IgD-negative memory B cell (primary cell): Measurements from ENCODE around the gene ZNF438. TPM values are rescaled to one million over a fixed set of nuclear protein-coding genes. Genes with fewer than 3 reads are reported as not detected.
A peak's percentile ranks its signal among the peaks of the same experiment; 100 is the strongest.
"Not testable (repeated sequence)": the region's sequence is repeated elsewhere in the genome, so short reads cannot be mapped to it uniquely, and the experiment has no call there.

Experiments
- H3K27ac Mint-ChIP-seq, 3 donors: one replicate each; pipeline ENCODE4 v1.8.0; 2020 to 2022; ENCODE audit warnings: mild to moderate bottlenecking in 3 of 3, mixed read lengths in 3 of 3, moderate library complexity in 1 of 3
- H3K27me3 Mint-ChIP-seq: one replicate; pipeline ENCODE4 v1.8.0; 2021; ENCODE audit warnings: mixed read lengths
- H3K36me3 Mint-ChIP-seq: one replicate; pipeline ENCODE4 v1.8.0; 2020; ENCODE audit warnings: mild to moderate bottlenecking, mixed read lengths
- H3K4me1 Mint-ChIP-seq, 3 donors: one replicate each; pipeline ENCODE4 v1.8.0; 2020 to 2022; ENCODE audit warnings: mixed read lengths in 3 of 3, mild to moderate bottlenecking in 1 of 3
- H3K4me3 Mint-ChIP-seq, 4 donors: one replicate each; pipeline ENCODE4 v1.8.0; 2020 to 2022; ENCODE audit warnings: mild to moderate bottlenecking in 4 of 4, mixed read lengths in 4 of 4, moderate library complexity in 3 of 4
- H3K9me3 Mint-ChIP-seq, 3 donors: one replicate each; pipeline ENCODE4 v1.8.0; 2020 to 2021; ENCODE audit warnings: mixed read lengths in 3 of 3, mild to moderate bottlenecking in 1 of 3
- polyA plus RNA-seq: library from polyadenylated mRNA; unstranded; fragments of 300-500 nt; fragmentation: Illumina TruSeq; gene quantifications from one replicate; pipeline ENCODE4 v1.2.3, GENCODE V29; 2021

The ZNF438 gene
- polyA plus RNA-seq, 1 donor from 2014 or later, result 4.0 TPM

GRCh38 chr10:30992681-30993080, 39.0 kb downstream of the ZNF438 start:
- H3K4me3 Mint-ChIP-seq, result no peak overlapping the region
- H3K9me3 Mint-ChIP-seq, result peaks cover 4 to 11% (median 10%) of the 10 kb centered on the region in 3 donors
- H3K36me3 Mint-ChIP-seq, result no peaks in the 10 kb centered on the region
- H3K27me3 Mint-ChIP-seq, result no peaks in the 10 kb centered on the region
- H3K4me1 Mint-ChIP-seq, result peaks cover under 1 to 12% (median 7%) of the 10 kb centered on the region in 3 donors
- H3K27ac Mint-ChIP-seq, result no peak overlapping the region

GRCh38 chr10:30991647-30992011, 40.0 kb downstream of the ZNF438 start:
- H3K36me3 Mint-ChIP-seq, result no peaks in the 10 kb centered on the region
- no peaks in the 10 kb centered on the region for H3K27me3 Mint-ChIP-seq
- peaks cover 4 to 9% (median 8%) of the 10 kb centered on the region in 3 donors for H3K9me3 Mint-ChIP-seq
- peaks cover 0 to 5% (median 3%) of the 10 kb centered on the region in 3 donors for H3K4me1 Mint-ChIP-seq
- H3K4me3 Mint-ChIP-seq, result no peak overlapping the region
- no peak overlapping the region for H3K27ac Mint-ChIP-seq

GRCh38 chr10:30990971-30991646, 40.6 kb downstream of the ZNF438 start:
- H3K9me3 Mint-ChIP-seq, result peaks cover 4 to 8% (median 6%) of the 10 kb centered on the region in 3 donors

GRCh38 chr10:30990351-30990750, 41.3 kb downstream of the ZNF438 start:
- H3K9me3 Mint-ChIP-seq, result peaks cover 4 to 6% (median 5%) of the 10 kb centered on the region in 3 donors
- H3K27me3 Mint-ChIP-seq, result no peaks in the 10 kb centered on the region
- H3K4me1 Mint-ChIP-seq, result peaks cover 0 to 5% (median 0%) of the 10 kb centered on the region in 3 donors
- H3K4me3 Mint-ChIP-seq, result no peak overlapping the region
- no peaks in the 10 kb centered on the region for H3K36me3 Mint-ChIP-seq
- no peak overlapping the region for H3K27ac Mint-ChIP-seq

More at GRCh38 chr10:30990971-30991646, 40.6 kb downstream of the ZNF438 start:
- no peaks in the 10 kb centered on the region for H3K27me3 Mint-ChIP-seq
- peaks cover 0 to 5% (median 0%) of the 10 kb centered on the region in 3 donors for H3K4me1 Mint-ChIP-seq
- H3K27ac Mint-ChIP-seq, result no peak overlapping the region
- H3K36me3 Mint-ChIP-seq, result no peaks in the 10 kb centered on the region
- no peak overlapping the region for H3K4me3 Mint-ChIP-seq

- Mint-ChIP-seq H3K9me3 (peaks cover 0 to 3% (median 1%) of the 10 kb centered on the region in 3 donors), H3K4me3 (no peak overlapping the region), H3K27me3 (no peaks in the 10 kb centered on the region), H3K36me3 (no peaks in the 10 kb centered on the region), H3K4me1 (peaks cover 0 to 5% (median 0%) of the 10 kb centered on the region in 3 donors), H3K27ac (no peak overlapping the region)
These were observed 42.7 kb downstream of the ZNF438 start for GRCh38 chr10:30988831-30989435.

- H3K4me1 Mint-ChIP-seq, result peaks cover 6 to 12% (median 7%) of the 10 kb centered on the region in 3 donors
These were observed 44.2 kb downstream of the ZNF438 start for GRCh38 chr10:30987463-30987862.

GRCh38 chr10:30986053-30986555, 45.6 kb downstream of the ZNF438 start:
- no peak overlapping the region for H3K27ac Mint-ChIP-seq

More at GRCh38 chr10:30987463-30987862, 44.2 kb downstream of the ZNF438 start:
- Mint-ChIP-seq H3K27ac (no peak overlapping the region), H3K36me3 (no peaks in the 10 kb centered on the region), H3K27me3 (no peaks in the 10 kb centered on the region), H3K9me3 (peaks cover 0 to 9% (median 6%) of the 10 kb centered on the region in 3 donors), H3K4me3 (no peak overlapping the region)

GRCh38 chr10:30985512-30985911, 46.2 kb downstream of the ZNF438 start:
- no peak overlapping the region for H3K4me3 Mint-ChIP-seq
- H3K36me3 Mint-ChIP-seq, result no peaks in the 10 kb centered on the region
- no peaks in the 10 kb centered on the region for H3K27me3 Mint-ChIP-seq
- no peak overlapping the region for H3K27ac Mint-ChIP-seq
- peaks cover 3 to 12% (median 10%) of the 10 kb centered on the region in 3 donors for H3K9me3 Mint-ChIP-seq
- peaks cover 6 to 12% (median 8%) of the 10 kb centered on the region in 3 donors for H3K4me1 Mint-ChIP-seq

More at GRCh38 chr10:30986053-30986555, 45.6 kb downstream of the ZNF438 start:
- H3K4me1 Mint-ChIP-seq, result peaks cover 6 to 12% (median 7%) of the 10 kb centered on the region in 3 donors
- peaks cover 0 to 9% (median 6%) of the 10 kb centered on the region in 3 donors for H3K9me3 Mint-ChIP-seq
- H3K36me3 Mint-ChIP-seq, result no peaks in the 10 kb centered on the region
- peak overlapping the region in 1 of 4 donors; percentile 42 for H3K4me3 Mint-ChIP-seq
- H3K27me3 Mint-ChIP-seq, result no peaks in the 10 kb centered on the region

GRCh38 chr10:30984563-30985328, 46.9 kb downstream of the ZNF438 start:
- Mint-ChIP-seq H3K27me3 (no peaks in the 10 kb centered on the region), H3K4me1 (peaks cover 6 to 12% (median 8%) of the 10 kb centered on the region in 3 donors), H3K36me3 (no peaks in the 10 kb centered on the region), H3K27ac (no peak overlapping the region), H3K4me3 (no peak overlapping the region), H3K9me3 (peaks cover 3 to 19% (median 18%) of the 10 kb centered on the region in 3 donors)

GRCh38 chr10:30983209-30983608, 48.5 kb downstream of the ZNF438 start:
- H3K36me3 Mint-ChIP-seq, H3K4me1 Mint-ChIP-seq, H3K27me3 Mint-ChIP-seq: not testable (repeated sequence)
- Mint-ChIP-seq H3K27ac (peak overlapping the region in 1 of 3 donors; percentile 9), H3K9me3 (peaks cover 5 to 25% (median 21%) of the 10 kb centered on the region in 3 donors), H3K4me3 (peak overlapping the region in 1 of 4 donors; percentile 81)

GRCh38 chr10:30980951-30981616, 50.6 kb downstream of the ZNF438 start:
- Mint-ChIP-seq H3K4me1 (peaks cover 6 to 10% (median 8%) of the 10 kb centered on the region in 3 donors), H3K27me3 (no peaks in the 10 kb centered on the region), H3K27ac (no peak overlapping the region), H3K9me3 (peaks cover 5 to 25% (median 21%) of the 10 kb centered on the region in 3 donors), H3K36me3 (peaks cover 5% of the 10 kb centered on the region), H3K4me3 (peak overlapping the region in 1 of 4 donors; percentile 58)

GRCh38 chr10:30979956-30980355, 51.7 kb downstream of the ZNF438 start:
- peaks cover 6 to 10% (median 8%) of the 10 kb centered on the region in 3 donors for H3K4me1 Mint-ChIP-seq
- peak overlapping the region in 1 of 4 donors; percentile 20 for H3K4me3 Mint-ChIP-seq
- peaks cover 5 to 25% (median 21%) of the 10 kb centered on the region in 3 donors for H3K9me3 Mint-ChIP-seq
- peaks cover 5% of the 10 kb centered on the region for H3K36me3 Mint-ChIP-seq
- peak overlapping the region in 1 of 3 donors; percentile 44 for H3K27ac Mint-ChIP-seq
- no peaks in the 10 kb centered on the region for H3K27me3 Mint-ChIP-seq

GRCh38 chr10:30978843-30979242, 52.8 kb downstream of the ZNF438 start:
- peaks cover 5 to 21% (median 21%) of the 10 kb centered on the region in 3 donors for H3K9me3 Mint-ChIP-seq
- H3K4me1 Mint-ChIP-seq, result peaks cover 6 to 8% (median 6%) of the 10 kb centered on the region in 3 donors
- no peak overlapping the region for H3K27ac Mint-ChIP-seq
- peaks cover 7% of the 10 kb centered on the region for H3K36me3 Mint-ChIP-seq
- H3K27me3 Mint-ChIP-seq, result no peaks in the 10 kb centered on the region
- H3K4me3 Mint-ChIP-seq, result no peak overlapping the region

GRCh38 chr10:30977385-30977784, 54.3 kb downstream of the ZNF438 start:
- Mint-ChIP-seq H3K36me3 (peaks cover 7% of the 10 kb centered on the region), H3K27ac (no peak overlapping the region)

More at GRCh38 chr10:30977385-30977784, 54.3 kb downstream of the ZNF438 start:
- Mint-ChIP-seq H3K4me3 (no peak overlapping the region), H3K4me1 (peaks cover 0 to 1% (median 0%) of the 10 kb centered on the region in 3 donors), H3K9me3 (peaks cover 5 to 16% (median 14%) of the 10 kb centered on the region in 3 donors), H3K27me3 (no peaks in the 10 kb centered on the region)
